ENCODE results near the gene PHLPP1.

The PHLPP1 gene
- total RNA-seq, result 18.5 to 21.3 (median 19.7) reads per million in 3 donors

DNA sequence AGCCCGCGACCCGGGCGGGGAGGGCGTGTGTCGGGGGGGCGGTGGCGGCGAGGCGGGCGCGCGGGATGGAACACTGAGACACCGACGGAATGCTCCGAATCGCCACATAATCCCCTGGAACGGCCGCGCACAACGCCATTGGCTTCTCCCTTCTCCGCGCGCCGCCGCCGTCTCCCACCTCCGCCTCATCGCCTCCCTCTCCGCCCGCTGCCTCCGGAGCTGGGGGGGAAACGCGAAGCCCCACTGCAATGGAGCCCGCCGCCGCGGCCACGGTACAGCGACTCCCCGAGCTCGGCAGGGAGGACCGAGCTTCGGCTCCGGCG lies at the start of gene PHLPP1:
Gene PHLPP1, plus strand, starts transcription at position 106 of the 323 bp plus-strand sequence. Its CDS starts 143 bp downstream, at position 249.
- no peak for DNase-seq

DNA sequence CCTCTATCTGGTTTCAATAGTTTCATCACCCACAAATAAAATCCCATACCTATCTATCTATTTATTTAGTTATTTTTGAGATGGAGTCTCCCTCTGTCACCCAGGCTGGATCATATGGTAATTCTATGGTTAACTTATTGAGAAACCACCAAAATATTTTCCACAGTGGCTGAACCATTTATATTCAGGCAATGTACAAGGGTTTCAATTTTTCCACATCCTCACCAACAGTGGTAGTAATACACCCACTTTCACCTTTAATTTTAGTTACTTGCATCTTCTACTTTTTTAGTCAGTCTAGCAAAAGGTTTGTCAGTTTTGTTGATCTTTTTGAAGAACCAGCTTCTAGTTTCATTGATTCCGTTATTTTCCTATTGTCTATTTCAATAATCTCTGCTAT lies 46.1 kb upstream of the PHLPP1 start:
- no peak for DNase-seq
- H3K36me3 ChIP-seq (ENCODE audit: control insufficient read depth, insufficient read depth, low read length), result no peaks in the 10 kb centered on the region
- H3K4me3 ChIP-seq (ENCODE audit: insufficient read depth, low read depth, low read length, poor library complexity, severe bottlenecking), result no peak overlapping the region
- H3K27ac ChIP-seq (ENCODE audit: insufficient read depth, low read length, poor library complexity, severe bottlenecking), result no peak overlapping the region
- no peaks in the 10 kb centered on the region for H3K27me3 ChIP-seq (replicated peaks; ENCODE audit: control insufficient read depth, insufficient read depth, low read length, poor library complexity, severe bottlenecking)
- no peaks in the 10 kb centered on the region for H3K4me1 ChIP-seq (ENCODE audit: control insufficient read depth, insufficient read depth, low read length, poor library complexity, severe bottlenecking)
- no peaks in the 10 kb centered on the region for H3K9me3 ChIP-seq (ENCODE audit: control insufficient read depth, low read length)

More for the DNA sequence above, at the start of gene PHLPP1:
- H3K27ac ChIP-seq (ENCODE audit: insufficient read depth, low read length, poor library complexity, severe bottlenecking), result peak within 1 kb of the TSS; percentile 88
- no peaks in the 10 kb centered on the region for H3K36me3 ChIP-seq (ENCODE audit: control insufficient read depth, insufficient read depth, low read length)
- peak within 1 kb of the TSS; percentile 87 for H3K4me3 ChIP-seq (ENCODE audit: insufficient read depth, low read depth, low read length, poor library complexity, severe bottlenecking)
- no peaks in the 10 kb centered on the region for H3K9me3 ChIP-seq (ENCODE audit: control insufficient read depth, low read length)
- no peaks in the 10 kb centered on the region for H3K27me3 ChIP-seq (replicated peaks; ENCODE audit: control insufficient read depth, insufficient read depth, low read length, poor library complexity, severe bottlenecking)
- peaks cover 16% of the 10 kb centered on the region for H3K4me1 ChIP-seq (ENCODE audit: control insufficient read depth, insufficient read depth, low read length, poor library complexity, severe bottlenecking)

DNA sequence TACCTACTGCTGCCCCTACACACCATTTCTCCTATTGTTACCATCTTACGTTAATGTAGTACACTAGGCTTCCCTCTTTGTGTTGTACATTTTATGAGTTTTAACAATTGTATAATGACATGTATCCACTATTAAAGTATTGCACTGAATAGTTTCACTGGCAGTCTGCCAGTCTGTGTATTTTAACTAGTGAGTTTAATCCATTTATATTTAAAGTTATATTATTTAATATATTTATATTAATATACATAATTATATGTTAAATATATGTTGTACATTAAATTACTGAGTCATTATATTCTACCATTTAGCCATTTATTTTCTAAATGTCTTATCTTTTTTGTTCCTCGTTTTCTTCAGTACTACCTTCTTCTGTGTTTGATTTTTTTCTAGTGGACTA lies 44.8 kb upstream of the PHLPP1 start:
- no peak overlapping the region for H3K27ac ChIP-seq (ENCODE audit: insufficient read depth, low read length, poor library complexity, severe bottlenecking)
- DNase-seq, result no peak
- no peaks in the 10 kb centered on the region for H3K36me3 ChIP-seq (ENCODE audit: control insufficient read depth, insufficient read depth, low read length)
- H3K9me3 ChIP-seq (ENCODE audit: control insufficient read depth, low read length), result no peaks in the 10 kb centered on the region
- no peaks in the 10 kb centered on the region for H3K4me1 ChIP-seq (ENCODE audit: control insufficient read depth, insufficient read depth, low read length, poor library complexity, severe bottlenecking)
- no peaks in the 10 kb centered on the region for H3K27me3 ChIP-seq (replicated peaks; ENCODE audit: control insufficient read depth, insufficient read depth, low read length, poor library complexity, severe bottlenecking)
- H3K4me3 ChIP-seq (ENCODE audit: insufficient read depth, low read depth, low read length, poor library complexity, severe bottlenecking), result no peak overlapping the region

DNA sequence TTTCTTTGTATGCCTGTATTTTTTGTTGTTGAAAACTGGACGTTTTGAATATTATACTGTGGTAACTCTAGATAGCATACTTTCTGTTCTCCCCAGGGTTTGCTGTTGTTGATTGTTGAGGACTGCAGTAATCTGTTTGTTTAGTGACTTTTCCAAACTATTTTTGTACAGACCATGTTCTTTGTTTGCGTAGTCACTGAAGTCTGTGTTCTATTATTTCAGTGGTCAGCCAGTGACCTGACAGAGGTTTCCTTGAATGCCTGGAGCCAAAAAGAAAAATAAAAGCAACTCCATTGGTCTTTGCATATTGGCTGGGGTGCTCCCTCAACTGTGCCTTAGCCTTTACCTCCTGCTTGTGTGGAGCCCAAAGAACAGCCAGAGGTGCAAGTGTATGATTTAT lies 42.7 kb upstream of the PHLPP1 start:
- Histone ChIP-seq H3K9me3 (ENCODE audit: control insufficient read depth, low read length) (no peaks in the 10 kb centered on the region), H3K27ac (ENCODE audit: insufficient read depth, low read length, poor library complexity, severe bottlenecking) (no peak overlapping the region), H3K27me3 (replicated peaks; ENCODE audit: control insufficient read depth, insufficient read depth, low read length, poor library complexity, severe bottlenecking) (no peaks in the 10 kb centered on the region), H3K4me1 (ENCODE audit: control insufficient read depth, insufficient read depth, low read length, poor library complexity, severe bottlenecking) (no peaks in the 10 kb centered on the region), H3K36me3 (ENCODE audit: control insufficient read depth, insufficient read depth, low read length) (no peaks in the 10 kb centered on the region), H3K4me3 (ENCODE audit: insufficient read depth, low read depth, low read length, poor library complexity, severe bottlenecking) (no peak overlapping the region)
- DNase-seq, result no peak

DNA sequence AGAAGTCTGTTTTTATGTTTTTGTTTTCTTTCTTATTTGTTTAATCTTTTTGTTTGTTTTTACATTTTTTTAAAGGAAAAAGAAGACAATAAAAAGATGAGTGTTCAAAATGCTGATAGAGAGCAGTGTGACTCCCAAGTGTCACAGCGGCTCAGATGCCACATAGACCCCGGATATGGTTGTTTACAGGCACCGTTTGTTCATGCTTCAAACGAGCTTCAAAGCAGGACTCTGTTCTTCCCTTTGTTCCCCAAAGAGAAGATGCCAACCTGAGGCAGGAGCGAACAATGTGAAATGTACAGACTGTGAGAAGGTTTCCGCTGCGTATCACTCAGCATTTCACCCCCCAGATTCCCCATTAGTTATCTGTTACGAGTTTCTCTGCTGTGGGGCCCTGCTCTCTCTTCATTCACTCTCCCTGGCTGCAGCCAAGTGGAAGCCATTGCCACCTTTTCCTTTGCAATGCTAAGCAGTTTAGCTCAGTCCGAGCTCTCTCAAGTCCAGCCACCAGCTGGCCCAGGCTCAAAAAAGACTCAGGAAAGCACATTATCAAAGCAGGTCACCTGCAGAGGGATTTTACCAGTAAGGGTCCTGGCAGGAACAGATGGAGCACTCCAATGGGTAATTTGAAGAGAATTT lies 36.4 kb upstream of the PHLPP1 start:
- no peak for DNase-seq
- no peaks in the 10 kb centered on the region for H3K4me1 ChIP-seq (ENCODE audit: control insufficient read depth, insufficient read depth, low read length, poor library complexity, severe bottlenecking)
- no peaks in the 10 kb centered on the region for H3K36me3 ChIP-seq (ENCODE audit: control insufficient read depth, insufficient read depth, low read length)
- H3K4me3 ChIP-seq (ENCODE audit: insufficient read depth, low read depth, low read length, poor library complexity, severe bottlenecking), result no peak overlapping the region
- no peaks in the 10 kb centered on the region for H3K27me3 ChIP-seq (replicated peaks; ENCODE audit: control insufficient read depth, insufficient read depth, low read length, poor library complexity, severe bottlenecking)
- H3K9me3 ChIP-seq (ENCODE audit: control insufficient read depth, low read length), result no peaks in the 10 kb centered on the region
- no peak overlapping the region for H3K27ac ChIP-seq (ENCODE audit: insufficient read depth, low read length, poor library complexity, severe bottlenecking)

DNA sequence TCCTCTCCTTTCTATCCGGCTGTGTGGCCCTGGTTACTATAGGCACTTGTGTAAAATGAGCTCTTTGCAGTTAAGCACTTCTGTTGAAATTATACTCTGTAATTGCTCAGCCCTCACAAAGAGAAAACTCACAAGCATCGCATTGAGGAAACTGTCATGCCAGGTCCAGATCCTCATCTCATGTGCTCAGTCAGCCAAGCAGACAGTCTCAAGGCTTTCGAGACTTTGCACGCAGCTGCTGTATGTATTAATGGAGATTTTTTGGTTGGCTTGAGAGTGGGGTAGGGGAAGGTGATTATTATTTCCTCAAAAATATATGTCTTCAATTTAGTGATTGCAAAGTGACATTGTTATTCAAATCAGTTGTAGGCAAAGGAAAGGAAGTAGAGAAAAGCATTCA lies 33.0 kb upstream of the PHLPP1 start:
- no peaks in the 10 kb centered on the region for H3K9me3 ChIP-seq (ENCODE audit: control insufficient read depth, low read length)
- H3K27ac ChIP-seq (ENCODE audit: insufficient read depth, low read length, poor library complexity, severe bottlenecking), result no peak overlapping the region
- H3K4me3 ChIP-seq (ENCODE audit: insufficient read depth, low read depth, low read length, poor library complexity, severe bottlenecking), result no peak overlapping the region
- no peak for DNase-seq
- H3K36me3 ChIP-seq (ENCODE audit: control insufficient read depth, insufficient read depth, low read length), result no peaks in the 10 kb centered on the region
- H3K4me1 ChIP-seq (ENCODE audit: control insufficient read depth, insufficient read depth, low read length, poor library complexity, severe bottlenecking), result no peaks in the 10 kb centered on the region
- H3K27me3 ChIP-seq (replicated peaks; ENCODE audit: control insufficient read depth, insufficient read depth, low read length, poor library complexity, severe bottlenecking), result no peaks in the 10 kb centered on the region

DNA sequence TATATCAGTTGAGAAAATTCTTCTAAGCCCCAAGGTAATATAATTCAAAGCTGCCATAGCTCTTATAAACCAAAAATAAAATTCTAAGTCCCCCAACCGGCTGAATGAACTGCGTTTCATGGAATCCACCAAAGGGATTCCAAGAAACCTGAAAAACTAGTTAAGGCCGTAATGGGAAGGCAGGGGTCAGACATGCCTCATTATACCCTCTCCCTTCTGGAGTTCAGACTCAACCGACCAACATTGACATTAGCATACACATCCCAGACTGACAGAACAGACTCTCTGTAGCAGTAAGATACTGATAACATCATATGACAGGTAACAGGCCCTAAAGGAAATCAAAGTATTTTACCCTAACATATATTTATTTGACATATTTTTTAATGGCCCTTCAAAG lies 31.4 kb upstream of the PHLPP1 start:
- Histone ChIP-seq H3K9me3 (ENCODE audit: control insufficient read depth, low read length) (no peaks in the 10 kb centered on the region), H3K27ac (ENCODE audit: insufficient read depth, low read length, poor library complexity, severe bottlenecking) (no peak overlapping the region), H3K4me3 (ENCODE audit: insufficient read depth, low read depth, low read length, poor library complexity, severe bottlenecking) (no peak overlapping the region), H3K4me1 (ENCODE audit: control insufficient read depth, insufficient read depth, low read length, poor library complexity, severe bottlenecking) (no peaks in the 10 kb centered on the region), H3K27me3 (replicated peaks; ENCODE audit: control insufficient read depth, insufficient read depth, low read length, poor library complexity, severe bottlenecking) (no peaks in the 10 kb centered on the region), H3K36me3 (ENCODE audit: control insufficient read depth, insufficient read depth, low read length) (no peaks in the 10 kb centered on the region)
- DNase-seq, result no peak

DNA sequence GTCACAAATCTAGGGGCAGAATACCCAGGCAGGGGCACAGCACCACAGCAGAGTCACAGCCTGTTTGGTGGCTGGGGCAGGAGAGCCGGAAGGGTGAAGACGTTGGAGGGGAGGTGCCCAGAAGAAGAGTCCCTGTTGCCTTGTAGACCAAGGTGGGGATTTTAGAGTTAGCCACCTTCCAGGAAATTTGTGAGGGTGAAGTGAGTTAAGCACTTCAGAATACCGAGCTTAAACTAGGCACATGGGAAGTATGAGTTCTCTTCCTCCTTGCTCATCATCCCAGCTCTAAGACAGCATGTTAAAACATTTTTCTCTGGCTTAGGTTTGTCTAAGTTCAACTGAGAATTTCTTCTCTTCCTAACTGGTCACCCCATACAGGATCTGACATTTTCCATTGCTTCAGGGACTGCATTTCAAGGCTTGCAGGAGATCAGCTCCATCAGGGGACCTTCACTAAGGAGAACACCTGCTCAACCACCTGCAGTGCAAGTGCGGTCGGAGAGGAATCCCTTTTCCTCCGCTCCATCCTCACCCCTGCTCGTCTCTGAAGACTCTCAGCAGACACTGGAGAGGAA lies 26.5 kb upstream of the PHLPP1 start:
- Histone ChIP-seq H3K27ac (ENCODE audit: insufficient read depth, low read length, poor library complexity, severe bottlenecking) (no peak overlapping the region), H3K27me3 (replicated peaks; ENCODE audit: control insufficient read depth, insufficient read depth, low read length, poor library complexity, severe bottlenecking) (no peaks in the 10 kb centered on the region)
- no peak for DNase-seq

DNA sequence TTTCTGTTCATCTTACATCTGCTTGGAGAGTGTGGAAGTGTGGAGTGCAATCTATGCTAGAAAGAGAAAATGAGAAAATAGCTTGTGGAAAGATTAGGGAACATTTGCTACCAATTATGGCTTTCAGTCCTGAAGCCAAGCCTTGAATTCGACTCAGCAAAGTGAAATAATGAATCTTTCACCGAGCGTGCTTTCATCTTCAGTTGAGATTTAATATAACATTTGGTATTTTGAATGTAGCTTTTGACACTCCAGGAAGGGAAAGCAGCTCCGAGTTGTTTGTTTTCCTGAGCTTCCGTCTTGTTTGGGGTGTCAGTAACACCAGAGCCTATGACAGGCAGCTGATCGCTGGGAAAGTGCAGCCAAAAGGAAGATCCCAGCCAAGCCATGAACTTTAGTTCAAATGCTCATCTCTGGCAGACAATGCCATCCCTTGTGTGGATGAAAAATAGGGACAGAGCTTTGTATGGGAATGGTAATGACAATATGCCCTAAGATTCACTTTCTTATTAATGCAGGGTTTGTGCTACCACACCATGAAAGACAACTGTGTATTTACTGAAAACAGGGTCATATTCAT lies 25.0 kb upstream of the PHLPP1 start:
- Histone ChIP-seq H3K27ac (ENCODE audit: insufficient read depth, low read length, poor library complexity, severe bottlenecking) (no peak overlapping the region), H3K36me3 (ENCODE audit: control insufficient read depth, insufficient read depth, low read length) (no peaks in the 10 kb centered on the region), H3K4me1 (ENCODE audit: control insufficient read depth, insufficient read depth, low read length, poor library complexity, severe bottlenecking) (no peaks in the 10 kb centered on the region), H3K4me3 (ENCODE audit: insufficient read depth, low read depth, low read length, poor library complexity, severe bottlenecking) (no peak overlapping the region), H3K9me3 (ENCODE audit: control insufficient read depth, low read length) (no peaks in the 10 kb centered on the region), H3K27me3 (replicated peaks; ENCODE audit: control insufficient read depth, insufficient read depth, low read length, poor library complexity, severe bottlenecking) (no peaks in the 10 kb centered on the region)
- no peak for DNase-seq

More for the DNA sequence above, 26.5 kb upstream of the PHLPP1 start:
- Histone ChIP-seq H3K36me3 (ENCODE audit: control insufficient read depth, insufficient read depth, low read length) (no peaks in the 10 kb centered on the region), H3K9me3 (ENCODE audit: control insufficient read depth, low read length) (no peaks in the 10 kb centered on the region), H3K4me3 (ENCODE audit: insufficient read depth, low read depth, low read length, poor library complexity, severe bottlenecking) (no peak overlapping the region), H3K4me1 (ENCODE audit: control insufficient read depth, insufficient read depth, low read length, poor library complexity, severe bottlenecking) (no peaks in the 10 kb centered on the region)

DNA sequence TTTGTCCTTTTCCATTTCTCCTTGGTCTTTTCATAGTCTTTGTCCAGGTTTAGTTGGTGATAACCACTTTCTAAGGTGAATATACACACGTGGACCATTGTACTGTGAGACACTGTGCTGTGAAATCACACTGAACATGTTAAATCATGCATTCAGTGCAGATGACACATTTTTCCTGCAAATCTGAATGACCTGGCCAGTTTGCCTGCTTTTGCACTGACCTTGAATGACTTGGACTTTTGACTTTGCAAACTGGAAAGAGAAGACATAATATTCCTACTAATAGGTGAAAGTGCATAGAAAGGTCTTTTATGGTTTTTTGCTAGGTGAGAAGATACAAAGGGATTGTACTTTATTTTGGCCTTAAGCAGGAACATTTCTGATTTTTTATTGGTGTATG lies 21.7 kb upstream of the PHLPP1 start:
- H3K27me3 ChIP-seq (replicated peaks; ENCODE audit: control insufficient read depth, insufficient read depth, low read length, poor library complexity, severe bottlenecking), result no peaks in the 10 kb centered on the region
- H3K27ac ChIP-seq (ENCODE audit: insufficient read depth, low read length, poor library complexity, severe bottlenecking), result no peak overlapping the region
- no peak overlapping the region for H3K4me3 ChIP-seq (ENCODE audit: insufficient read depth, low read depth, low read length, poor library complexity, severe bottlenecking)
- H3K4me1 ChIP-seq (ENCODE audit: control insufficient read depth, insufficient read depth, low read length, poor library complexity, severe bottlenecking), result no peaks in the 10 kb centered on the region
- no peaks in the 10 kb centered on the region for H3K9me3 ChIP-seq (ENCODE audit: control insufficient read depth, low read length)
- no peak for DNase-seq
- no peaks in the 10 kb centered on the region for H3K36me3 ChIP-seq (ENCODE audit: control insufficient read depth, insufficient read depth, low read length)

Data from effector memory CD4-positive, alpha-beta T cell (primary cell).